Psoas muscle (tissue), 8 donors: ENCODE data around the gene LAMB3. TPM values are rescaled to one million over a fixed set of nuclear protein-coding genes. Genes with fewer than 3 reads are reported as not detected.

Source experiments
- ATAC-seq, 4 donors: fragments of 200-7000 bp; cut with Tn5 transposase; one replicate each; pipeline ENCODE4 v1.9.1; 2020; ENCODE audit warnings: moderate library complexity in 3 of 4, mild to moderate bottlenecking in 2 of 4
- DNase-seq, 2 donors: peaks; one replicate each; pipeline ENCODE4 v3.0.0-alpha.2; 2020
- H3K27ac ChIP-seq: fragments of 200-600 bp; one replicate; pipeline ENCODE4 v1.8.0; 2022
- H3K27me3 ChIP-seq, 3 donors: fragments of 200-600 bp in 1 of 3; one replicate each; pipeline versions ENCODE4 v1.6.1 to v1.8.0; 2013 to 2022; ENCODE audit warnings: low read length in 2 of 3, mild to moderate bottlenecking in 2 of 3, moderate library complexity in 1 of 3; ENCODE audit not compliant: insufficient read depth in 3 of 3
- H3K36me3 ChIP-seq, 2 donors: fragments of 200-600 bp in 1 of 2; one replicate each; pipeline versions ENCODE4 v1.6.1 to v1.8.0; 2013 to 2022; ENCODE audit warnings: low read depth in 1 of 2, mild to moderate bottlenecking in 1 of 2, moderate library complexity in 1 of 2; ENCODE audit not compliant: insufficient read depth in 1 of 2
- H3K4me1 ChIP-seq: fragments of 200-600 bp; one replicate; pipeline ENCODE4 v1.8.0; 2022
- H3K4me3 ChIP-seq: fragments of 200-600 bp; one replicate; pipeline ENCODE4 v1.8.0; 2022; ENCODE audit warnings: mild to moderate bottlenecking
- H3K9me3 ChIP-seq: fragments of 200-600 bp; one replicate; pipeline ENCODE4 v1.8.0; 2022
- CTCF ChIP-seq: fragments of 200-600 bp; IDR thresholded peaks from one replicate; pipeline ENCODE4 v1.8.0; 2022; ENCODE audit warnings: antibody characterized with exemption
- WGBS, 3 donors: extraction: QIAGEN DNeasy Blood & Tissue Kit; methylation state at CpG; one replicate each; pipeline versions ENCODE4 v1.1.6 to v1.1.7; 2013; 5-methylcytosine and 5-hydroxymethylcytosine counted together
- intact Hi-C, 2 donors: fragments of 100-400 bp; cut with DNase I; formaldehyde crosslinking; loops; one replicate each; pipeline versions ENCODE4 v1.11.0 to v1.14.2; 2022
- polyA plus RNA-seq, 3 donors: library from polyadenylated mRNA; stranded (reverse); fragments of 200-250 nt; gene quantifications; one replicate each; pipeline ENCODE4 v1.2.3, GENCODE V29; 2013
- total RNA-seq, 4 donors: library from RNA; stranded (reverse); fragmentation: NEBNext Ultra II Directional in 2 of 4; extraction: Animal tissue kit (Norgen Biotek cat#: 25700) in 2 of 4; gene quantifications; one replicate each; pipeline versions ENCODE4 v1.2.1 to v1.2.4, GENCODE V29; 2021 to 2023
- donor health status: healthy with polysubstance abuse.
- donor health status: DM: no; HTN: no; CAD: no; lungs with moderate emphysema.
- donor health status: Bipolar disorder and iron deficiency.
- donor health status: healthy.
- donor health status: DM: yes; HTN: yes; CAD: no.
- donor health status: DM: no; HTN: no; CAD: no.
- donor health status: DM: no; HTN: no; CAD: no.
- donor health status: DM: yes; HTN: yes; CAD: no.

Gene LAMB3
- total and polyA plus RNA-seq, 7 donors: 0.88 to 2.7 (median 2.0) TPM

GRCh38 chr1:209692296-209692695 is 40.1 kb upstream of the LAMB3 start:
- Histone ChIP-seq H3K4me3 (no peak overlapping the region), H3K4me1 (no peaks in the 10 kb centered on the region), H3K36me3 (no peaks in the 10 kb centered on the region), H3K27ac (no peak overlapping the region), H3K27me3 (no peaks in the 10 kb centered on the region), H3K9me3 (no peaks in the 10 kb centered on the region)
- WGBS, 3 donors: 51 to 59% (median 59%) methylated on average over 4 of the region's 4 CpGs
- TF ChIP-seq CTCF: no peak
- intact Hi-C loops: loop anchor here (2.0 to 5.0 kb wide), 3 partner anchors 65 to 115 kb away; no protein-coding TSS in a partner anchor
- peak in 2 of 4 donors; percentile 27 to 38 for ATAC-seq
- no peak for DNase-seq

GRCh38 chr1:209691237-209691636 is 39.0 kb upstream of the LAMB3 start:
- Histone ChIP-seq H3K27ac (no peak overlapping the region), H3K36me3 (no peaks in the 10 kb centered on the region), H3K4me1 (no peaks in the 10 kb centered on the region), H3K27me3 (no peaks in the 10 kb centered on the region), H3K4me3 (no peak overlapping the region), H3K9me3 (no peaks in the 10 kb centered on the region)
- TF ChIP-seq CTCF: no peak
- no peak for ATAC-seq
- intact Hi-C loops: loop anchor here (5.0 kb wide), 2 partner anchors 64 to 114 kb away; no protein-coding TSS in a partner anchor
- DNase-seq: no peak
- WGBS, 3 donors: 80 to 84% (median 84%) methylated on average over 3 of the region's 3 CpGs

- no peaks in the 10 kb centered on the region for H3K27me3 ChIP-seq
- WGBS, 3 donors: 57 to 71% (median 65%) methylated on average over 4 of the region's 4 CpGs
- no peaks in the 10 kb centered on the region for H3K9me3 ChIP-seq
- ATAC-seq: peak in 1 of 4 donors; percentile 34
- DNase-seq: no peak
- no peaks in the 10 kb centered on the region for H3K36me3 ChIP-seq
- no peak for TF ChIP-seq CTCF
- intact Hi-C loops: loop anchor here in 1 of 2 donors (5.0 kb wide), 1 partner anchor 57 kb away; no protein-coding TSS in a partner anchor
- no peak overlapping the region for H3K27ac ChIP-seq
- H3K4me1 ChIP-seq: no peaks in the 10 kb centered on the region
- no peak overlapping the region for H3K4me3 ChIP-seq
Observed at GRCh38 chr1:209689477-209689876, 37.3 kb upstream of the LAMB3 start.

GRCh38 chr1:209688746-209689234 is 36.6 kb upstream of the LAMB3 start:
- ATAC-seq (no peak), DNase-seq (no peak)
- H3K27me3 ChIP-seq: no peaks in the 10 kb centered on the region
- no peak overlapping the region for H3K27ac ChIP-seq
- intact Hi-C loops: loop anchor here in 1 of 2 donors (5.0 kb wide), 1 partner anchor 56 kb away; no protein-coding TSS in a partner anchor
- no peaks in the 10 kb centered on the region for H3K36me3 ChIP-seq
- 60 to 76% (median 69%) methylated on average over 1 of the region's 1 CpG for WGBS, 3 donors
- H3K4me1 ChIP-seq: no peaks in the 10 kb centered on the region
- H3K9me3 ChIP-seq: no peaks in the 10 kb centered on the region
- no peak overlapping the region for H3K4me3 ChIP-seq
- TF ChIP-seq CTCF: no peak

- Histone ChIP-seq H3K4me1 (no peaks in the 10 kb centered on the region), H3K4me3 (no peak overlapping the region), H3K27ac (no peak overlapping the region), H3K36me3 (no peaks in the 10 kb centered on the region), H3K27me3 (no peaks in the 10 kb centered on the region), H3K9me3 (no peaks in the 10 kb centered on the region)
- intact Hi-C loops: loop anchor here in 1 of 2 donors (5.0 kb wide), 1 partner anchor 54 kb away; no protein-coding TSS in a partner anchor
- DNase-seq: no peak
- TF ChIP-seq CTCF: no peak
- no peak for ATAC-seq
- WGBS, 3 donors: 87 to 90% (median 88%) methylated on average over 4 of the region's 4 CpGs
Observed at GRCh38 chr1:209686322-209686721, 34.1 kb upstream of the LAMB3 start.
